GM18861 (cell line): ENCODE data around the gene ALG11.

ENCODE experiments used
- ATAC-seq: cut with Tn5 transposase; IDR thresholded peaks from one replicate; pipeline ENCODE4 v1.9.1; 2021; ENCODE audit not compliant: unreplicated experiment

The ALG11 gene

GRCh38 chr13:51997641-51998330, 14.4 kb upstream of the ALG11 start:
- ATAC-seq = no peak

DNA sequence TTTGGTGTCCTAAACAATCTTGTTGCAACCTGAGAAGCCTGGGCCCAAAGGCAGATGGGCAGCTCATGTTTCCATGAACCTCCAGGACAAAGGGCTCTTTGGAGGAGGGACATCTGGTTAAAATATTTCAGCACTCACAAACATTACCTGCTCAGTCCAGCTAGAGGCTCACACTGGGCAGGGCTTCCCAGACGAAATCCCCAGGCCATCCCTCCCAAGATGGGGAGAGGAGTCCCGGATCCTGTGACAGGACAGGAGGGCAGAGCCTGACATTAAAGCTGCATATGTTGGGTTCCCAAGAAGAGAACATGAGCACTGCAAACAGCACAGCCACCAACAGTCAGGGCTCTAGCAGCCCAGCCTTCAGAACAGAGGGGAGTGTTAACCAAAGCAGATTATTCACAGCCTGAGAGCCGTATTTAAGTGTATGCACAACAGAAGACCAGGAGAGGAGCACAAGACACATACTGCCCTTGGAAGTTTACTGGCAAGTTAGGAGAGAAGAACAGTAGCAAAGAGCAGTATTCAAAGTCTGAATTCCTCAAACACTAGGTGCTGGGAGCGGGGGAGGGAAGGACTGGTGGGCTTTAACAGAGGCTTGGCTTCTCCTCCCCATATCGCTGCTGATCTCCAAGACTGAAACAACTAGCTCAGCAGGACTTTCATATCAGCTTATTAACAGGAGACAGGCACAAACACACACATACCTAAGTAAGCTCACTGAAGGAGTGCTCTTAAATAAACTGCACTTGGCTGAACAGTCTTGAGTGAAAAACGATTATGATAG, 13.3 kb upstream of the ALG11 start:
- ATAC-seq = no peak

DNA sequence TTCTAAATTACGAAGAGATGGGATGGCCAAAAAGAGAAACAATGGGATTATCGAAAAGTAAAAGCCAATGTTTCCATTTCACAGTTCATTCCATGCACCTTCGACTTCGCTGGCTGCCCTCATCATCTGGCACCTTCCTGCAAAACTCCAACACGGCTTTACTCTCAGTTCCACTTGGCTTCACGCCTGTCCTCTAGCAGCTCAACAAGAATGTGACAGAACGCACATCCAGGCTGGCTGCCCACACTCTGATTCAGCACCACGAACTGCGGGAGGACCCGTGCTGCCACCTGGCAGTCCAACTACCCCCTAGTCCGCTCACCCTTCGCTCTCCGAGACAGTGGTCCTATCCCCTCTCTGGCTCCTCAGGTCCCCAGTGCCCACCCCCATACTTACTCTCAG, 12.7 kb upstream of the ALG11 start:
- ATAC-seq = no peak

DNA sequence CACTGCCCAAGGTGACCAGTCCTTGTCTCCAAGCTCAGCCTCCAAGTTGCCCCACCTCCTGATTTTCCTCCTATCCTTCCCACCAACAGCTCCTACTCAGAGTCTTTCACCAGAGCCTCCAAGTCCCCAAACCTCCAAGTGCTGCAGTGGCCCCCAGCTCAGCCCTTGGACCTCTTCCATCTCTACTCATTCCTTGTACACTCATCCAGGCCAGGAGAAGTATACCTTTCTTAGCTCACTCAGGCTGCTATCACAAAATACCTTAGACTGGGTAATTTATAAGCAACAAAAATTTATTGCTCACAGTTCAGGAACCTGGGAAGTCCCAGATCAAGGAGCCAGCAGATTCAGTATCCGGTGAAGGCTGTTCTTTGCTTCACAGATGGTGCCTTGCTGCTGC, 12.3 kb upstream of the ALG11 start:
- no peak for ATAC-seq

DNA sequence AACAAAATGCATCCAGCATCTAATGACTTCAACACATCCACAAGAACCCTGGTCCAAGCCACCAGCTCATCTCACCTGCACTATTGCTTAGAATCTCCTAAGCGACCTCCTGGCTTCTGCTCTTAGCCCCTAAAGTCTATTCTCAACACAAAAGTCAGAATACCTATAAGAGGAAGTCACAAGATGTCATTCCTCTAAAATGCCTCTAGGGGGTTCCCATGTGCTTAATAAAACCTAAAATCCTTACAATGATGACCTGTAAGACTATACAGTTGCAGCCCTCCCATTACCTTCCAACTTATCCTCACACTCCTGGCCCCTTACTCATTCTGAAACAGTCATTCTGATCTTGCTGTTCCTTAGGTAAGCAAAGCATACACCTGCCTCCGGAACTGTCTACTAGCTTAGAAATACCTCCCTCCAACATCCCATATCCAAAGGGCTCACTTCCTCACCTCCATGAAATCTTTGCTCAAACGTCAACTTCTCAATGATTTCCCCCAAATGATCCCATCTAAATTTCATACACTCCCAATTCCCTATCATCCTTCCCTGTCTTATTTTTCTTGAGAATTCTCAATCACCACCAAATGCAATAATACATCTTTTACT, 11.0 kb upstream of the ALG11 start:
- peak; percentile 86 for ATAC-seq

GRCh38 chr13:52002361-52002760, 9.8 kb upstream of the ALG11 start:
- no peak for ATAC-seq

GRCh38 chr13:52003541-52003940, 8.7 kb upstream of the ALG11 start:
- ATAC-seq = no peak

- ATAC-seq = no peak
These were observed 7.6 kb upstream of the ALG11 start for GRCh38 chr13:52004511-52005170.

DNA sequence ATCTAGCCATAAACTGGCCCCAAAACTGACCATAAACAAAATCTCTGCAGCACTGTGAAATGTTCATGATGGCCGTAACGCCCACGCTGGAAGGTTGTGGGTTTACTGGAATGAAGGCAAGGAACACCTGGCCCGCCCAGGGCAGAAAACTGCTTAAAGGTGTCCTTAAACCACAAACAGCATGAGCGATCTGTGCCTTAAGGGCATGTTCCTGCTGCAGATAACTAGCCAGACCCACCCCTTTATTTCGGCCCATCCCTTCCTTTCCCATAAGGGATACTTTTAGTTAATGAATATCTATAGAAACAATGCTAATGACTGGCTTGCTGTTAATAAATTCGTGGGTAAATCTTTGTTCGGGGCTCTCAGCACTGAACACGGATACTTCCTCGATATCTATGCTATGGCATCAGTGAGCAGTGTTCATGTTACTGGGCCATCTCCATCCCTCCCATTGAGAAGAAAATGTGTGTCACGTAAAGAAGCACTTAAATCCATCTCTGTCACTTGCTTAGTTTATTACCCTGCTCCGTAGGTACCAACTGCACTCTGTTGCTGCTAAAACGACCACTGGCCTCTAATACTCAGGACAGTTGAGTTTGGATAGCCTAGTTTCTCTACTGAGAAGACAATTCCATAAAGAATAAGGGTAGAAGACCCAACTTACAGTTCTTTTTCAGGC, 6.2 kb upstream of the ALG11 start:
- no peak for ATAC-seq

DNA sequence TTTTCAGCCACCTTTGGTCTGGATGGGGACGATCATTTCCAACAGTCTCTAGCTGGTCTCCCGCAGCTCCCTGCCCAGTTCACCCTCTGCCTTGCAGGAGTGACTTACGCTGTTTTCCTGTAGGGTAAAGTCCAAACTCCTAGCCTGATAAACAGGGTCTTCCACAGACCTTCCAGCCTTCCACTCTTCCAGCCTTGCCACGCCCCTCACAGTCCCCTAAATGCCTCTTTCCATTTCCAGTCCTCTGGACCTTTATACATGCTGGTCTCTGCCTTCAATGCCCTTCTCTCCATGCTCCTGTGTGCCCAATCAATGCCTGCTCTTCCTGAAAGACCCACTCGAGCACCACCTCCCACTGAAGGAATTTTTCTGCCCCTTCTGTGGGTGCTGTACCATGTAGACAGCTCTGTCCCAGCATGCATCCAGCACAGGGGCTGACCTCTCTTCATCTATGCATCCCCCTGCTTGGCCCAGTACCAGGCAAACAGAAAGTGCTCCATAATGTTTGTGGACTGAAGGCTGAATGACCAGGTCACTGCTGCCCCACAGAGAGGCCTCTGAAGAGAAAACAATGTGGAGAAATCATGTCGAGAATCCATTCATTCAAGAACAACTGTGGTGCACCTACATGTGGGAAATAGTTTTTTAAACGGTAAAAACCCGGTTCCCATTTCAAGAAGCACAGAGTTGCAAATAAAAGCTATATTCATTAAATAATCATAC, 5.5 kb upstream of the ALG11 start:
- ATAC-seq = no peak

DNA sequence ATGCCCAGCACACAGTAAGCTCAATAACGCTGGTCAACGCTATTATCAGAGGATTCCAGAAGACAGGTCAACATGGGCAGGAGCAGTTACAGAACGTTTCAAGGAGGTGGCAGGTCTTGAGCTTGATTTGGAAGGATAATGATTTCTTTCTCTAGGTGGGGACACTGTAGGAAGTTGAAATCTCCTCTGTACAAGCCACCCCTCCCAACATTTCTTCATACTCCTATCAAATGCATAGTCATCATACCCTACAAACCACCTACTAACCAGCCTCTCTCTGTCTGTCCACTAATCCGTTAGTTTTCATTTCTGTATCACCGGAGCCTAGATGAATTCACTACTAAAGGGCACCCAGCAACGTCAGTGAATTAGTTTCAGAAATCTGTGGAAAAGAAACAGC, 2.3 kb upstream of the ALG11 start:
- no peak for ATAC-seq

GRCh38 chr13:52010890-52011631, 1.1 kb upstream of the ALG11 start, which contains the start of gene ATP7B:
TSS of gene ATP7B (minus strand) at chr13:52011450. CDS start at chr13:52011337, 113 bp downstream.
- no peak for ATAC-seq

GRCh38 chr13:52012512-52012836, 276 bp downstream of the ALG11 start:
- ATAC-seq = no peak

- no peak for ATAC-seq
These were observed 4.1 kb downstream of the ALG11 start for GRCh38 chr13:52016296-52016695.

DNA sequence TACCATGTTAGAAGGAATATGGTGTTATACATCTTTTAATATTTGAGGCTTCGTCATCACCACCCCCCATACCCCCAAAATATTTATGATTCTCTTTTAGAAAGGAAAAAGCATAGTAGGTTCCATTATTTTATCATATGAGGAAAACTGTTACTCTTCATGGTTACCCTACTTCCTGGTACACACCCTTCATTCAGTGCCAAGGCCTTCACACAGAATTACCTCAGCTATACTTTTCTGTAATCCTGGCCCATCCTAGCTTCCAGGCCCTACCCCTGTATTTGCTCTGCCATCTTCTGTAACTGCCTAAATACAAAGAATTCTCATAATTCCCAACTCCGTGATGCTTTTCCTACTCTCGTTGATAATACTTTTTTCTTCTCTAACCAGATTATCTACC, 8.0 kb downstream of the ALG11 start:
- no peak for ATAC-seq

DNA sequence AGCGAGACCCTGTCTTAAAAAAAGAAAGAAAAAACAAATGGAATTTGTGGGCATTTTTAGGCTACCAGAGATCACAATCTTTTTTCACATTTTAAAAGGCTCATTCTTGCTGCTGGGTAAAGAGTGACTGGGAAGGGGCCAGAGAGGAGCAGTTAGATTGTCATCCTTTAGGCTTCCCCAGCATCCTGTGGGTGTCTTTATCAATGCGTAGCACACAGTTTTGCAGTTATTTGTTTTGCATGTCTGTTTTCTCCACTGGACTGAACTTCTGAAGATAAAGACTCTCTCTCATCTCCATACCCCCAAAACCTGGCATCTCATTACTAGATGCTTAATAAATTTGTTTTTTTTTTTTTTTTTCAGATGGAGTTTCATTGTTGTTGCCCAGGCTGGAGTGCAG, 10.2 kb downstream of the ALG11 start:
- no peak for ATAC-seq

GRCh38 chr13:52024481-52024880, 12.3 kb downstream of the ALG11 start, which contains the start of gene UTP14C:
TSS of gene UTP14C (plus strand) at chr13:52024691. CDS start at chr13:52028805, 4,114 bp downstream.
- ATAC-seq = no peak

GRCh38 chr13:52025475-52026245, 13.5 kb downstream of the ALG11 start:
- ATAC-seq = no peak

GRCh38 chr13:52026246-52026626, 14.0 kb downstream of the ALG11 start:
- no peak for ATAC-seq
